T-cell (primary cell): ENCODE results near the gene GRIP1. TPM values are rescaled to one million over a fixed set of nuclear protein-coding genes. Genes with fewer than 3 reads are reported as not detected.
A peak's percentile ranks its signal among the peaks of the same experiment; 100 is the strongest.

Experiments
- ATAC-seq, 4 experiments: fragments of 200-7000 bp in 3 of 4; fragments of 150-1000 bp in 1 of 4; cut with Tn5 transposase; replicated peaks in 1 of 4; 1 replicate in 3 of 4; 2 replicates in 1 of 4; pipeline ENCODE4 v1.10.0; 2021; ENCODE audit warnings: moderate library complexity in 3 of 4, mild to moderate bottlenecking in 2 of 4, moderate number of reproducible peaks in 1 of 4
- CTCF ChIA-PET, 2 donors: fragments of 300-600 bp; sonication (Branson Sonifier 250); formaldehyde crosslinking; loops; one replicate each; lab custom pipeline; 2022; ENCODE audit warnings: antibody characterized with exemption in 2 of 2; lab: Charles Lee
- POLR2A ChIA-PET, 2 donors: fragments of 300-600 bp; sonication (Branson Sonifier 250); formaldehyde crosslinking; loops; one replicate each; lab custom pipeline; 2022; ENCODE audit warnings: antibody characterized with exemption in 2 of 2; lab: Charles Lee
- DNase-seq, 35 experiments: peaks; one replicate each; pipeline versions ENCODE4 v3.0.0 to v3.0.0-alpha.2; 2013 to 2023
- H3K27ac ChIP-seq: one replicate; pipeline ENCODE4 v1.5.1; 2013; ENCODE audit warnings: low read length
- H3K27me3 ChIP-seq, 2 experiments: replicated peaks in 1 of 2; 1 replicate in 1 of 2; 2 replicates in 1 of 2; pipeline versions ENCODE4 v1.6.1 to v1.7.0; 2013; ENCODE audit warnings: low read length in 1 of 2, mixed read lengths in 1 of 2; ENCODE audit not compliant: control insufficient read depth in 2 of 2, insufficient read depth in 2 of 2; ENCODE audit errors: extremely low read depth in 1 of 2
- H3K36me3 ChIP-seq, 2 donors: 1 replicate in 1 of 2; 2 replicates in 1 of 2; pipeline versions ENCODE4 v1.6.1 to v1.7.0; 2013; ENCODE audit warnings: low read length in 1 of 2; ENCODE audit not compliant: control insufficient read depth in 2 of 2, insufficient read depth in 1 of 2; ENCODE audit errors: extremely low read depth in 1 of 2
- H3K4me1 ChIP-seq, 2 experiments: 1 replicate in 1 of 2; 2 replicates in 1 of 2; pipeline versions ENCODE4 v1.6.1 to v1.7.0; 2013; ENCODE audit warnings: low read length in 2 of 2, mixed read lengths in 1 of 2; ENCODE audit not compliant: insufficient read depth in 2 of 2, control insufficient read depth in 1 of 2; ENCODE audit errors: extremely low read depth in 1 of 2
- H3K4me3 ChIP-seq, 2 donors: 1 replicate in 1 of 2; 2 replicates in 1 of 2; pipeline versions ENCODE4 v1.5.1 to v1.7.0; 2013; ENCODE audit warnings: mild to moderate bottlenecking in 2 of 2, low read length in 1 of 2, moderate library complexity in 1 of 2; ENCODE audit not compliant: control insufficient read depth in 1 of 2; ENCODE audit errors: extremely low read depth in 1 of 2
- H3K9me3 ChIP-seq: 2 replicates; pipeline ENCODE4 v1.7.0; 2013
- H3K27ac Mint-ChIP-seq, 2 donors: one replicate each; pipeline ENCODE4 v1.8.0; 2020 to 2021; ENCODE audit warnings: mild to moderate bottlenecking in 2 of 2, mixed read lengths in 2 of 2
- H3K27me3 Mint-ChIP-seq, 2 donors: one replicate each; pipeline ENCODE4 v1.8.0; 2021 to 2022; ENCODE audit warnings: mixed read lengths in 2 of 2
- H3K36me3 Mint-ChIP-seq: one replicate; pipeline ENCODE4 v1.8.0; 2021; ENCODE audit warnings: mixed read lengths
- H3K4me1 Mint-ChIP-seq, 3 donors: one replicate each; pipeline ENCODE4 v1.8.0; 2020 to 2022; ENCODE audit warnings: mixed read lengths in 3 of 3, mild to moderate bottlenecking in 1 of 3
- H3K4me3 Mint-ChIP-seq, 3 donors: one replicate each; pipeline ENCODE4 v1.8.0; 2020 to 2022; ENCODE audit warnings: mild to moderate bottlenecking in 3 of 3, mixed read lengths in 3 of 3, moderate library complexity in 3 of 3
- H3K9me3 Mint-ChIP-seq, 3 donors: one replicate each; pipeline ENCODE4 v1.8.0; 2020 to 2022; ENCODE audit warnings: mixed read lengths in 3 of 3
- WGBS: methylation state at CpG from one replicate; pipeline ENCODE4 v1.1.5; 2013; ENCODE audit warnings: missing lambda C conversion rate; ENCODE audit not compliant: insufficient coverage; 5-methylcytosine and 5-hydroxymethylcytosine counted together
- total RNA-seq, 35 experiments: library from RNA in 6 of 35; stranded (reverse) in 6 of 35; fragments of 120-200 nt in 1 of 35; gene quantifications; one replicate each; pipeline versions ENCODE4 v1.2.1 to v1.2.4 and lab custom pipeline; 2013 to 2026

The GRIP1 gene
- total RNA-seq, 5 donors from 2014 or later (not counting 1 experiment from before 2014, with no cell fraction given) = 3.0 to 7.3 (median 3.6) TPM

- Mint-ChIP-seq H3K36me3 (no peaks in the 10 kb centered on the region), H3K27ac (no peak overlapping the region), H3K4me3 (no peak overlapping the region), H3K4me1 (peaks cover 14 to 32% (median 23%) of the 10 kb centered on the region in 3 donors), H3K9me3 (no peaks in the 10 kb centered on the region), H3K27me3 (peaks cover 6 to 9% of the 10 kb centered on the region in 2 donors)
- H3K4me3 ChIP-seq = no peak overlapping the region
- H3K4me1 ChIP-seq = peaks cover 7 to 14% of the 10 kb centered on the region in 2 experiments
- no peaks in the 10 kb centered on the region for H3K27me3 ChIP-seq
- ATAC-seq = no peak
- no peaks in the 10 kb centered on the region for H3K36me3 ChIP-seq
- WGBS = 80% methylated on average over 2 of the region's 5 CpGs
- no peak overlapping the region for H3K27ac ChIP-seq
- no peak for DNase-seq
- no peaks in the 10 kb centered on the region for H3K9me3 ChIP-seq
- ChIA-PET CTCF (interaction anchor here (0.6 to 1.9 kb wide), 14 partner anchors 11 to 1397 kb away, joined by 3 to 12 read pairs (median 4); no protein-coding TSS in a partner anchor), POLR2A (interaction anchor here (0.5 kb wide), 2 partner anchors 144 to 505 kb away, joined by 5 to 6 read pairs; no protein-coding TSS in a partner anchor)
Measured at GRCh38 chr12:66694666-66695613, 16.1 kb upstream of the GRIP1 start.

GRCh38 chr12:66693901-66694513 lies 15.1 kb upstream of the GRIP1 start:
- Histone ChIP-seq H3K27ac (no peak overlapping the region), H3K9me3 (no peaks in the 10 kb centered on the region), H3K36me3 (no peaks in the 10 kb centered on the region), H3K4me1 (peaks cover 3 to 11% of the 10 kb centered on the region in 2 experiments), H3K27me3 (no peaks in the 10 kb centered on the region), H3K4me3 (no peak overlapping the region)
- peak in 14 of 35 experiments; percentile 5 to 75 (median 12) for DNase-seq
- peaks cover 0 to 2% of the 10 kb centered on the region in 2 donors for H3K27me3 Mint-ChIP-seq
- no peak overlapping the region for H3K4me3 Mint-ChIP-seq
- H3K27ac Mint-ChIP-seq = no peak overlapping the region
- POLR2A ChIA-PET = no interaction called here
- no peaks in the 10 kb centered on the region for H3K36me3 Mint-ChIP-seq
- no peaks in the 10 kb centered on the region for H3K9me3 Mint-ChIP-seq
- H3K4me1 Mint-ChIP-seq = peaks cover 14 to 24% (median 18%) of the 10 kb centered on the region in 3 donors
- ATAC-seq = peak; percentile 67 to 87 (median 76)
- WGBS = 0% methylated on average over 1 of the region's 1 CpG
- CTCF ChIA-PET = interaction anchor here (0.6 to 1.9 kb wide), 9 partner anchors 9 to 1392 kb away, joined by 3 to 5 read pairs (median 3); no protein-coding TSS in a partner anchor

- H3K9me3 Mint-ChIP-seq = no peaks in the 10 kb centered on the region
- H3K36me3 ChIP-seq = no peaks in the 10 kb centered on the region
- no CpG with 5 or more reads among the region's 4 CpGs for WGBS
- no peak overlapping the region for H3K4me3 ChIP-seq
- DNase-seq (no peak), ATAC-seq (no peak)
- no peak overlapping the region for H3K4me3 Mint-ChIP-seq
- no peaks in the 10 kb centered on the region for H3K9me3 ChIP-seq
- ChIA-PET POLR2A (no interaction called here), CTCF (interaction anchor here (0.6 to 1.6 kb wide), 9 partner anchors 8 to 1250 kb away, joined by 3 to 5 read pairs (median 3); no protein-coding TSS in a partner anchor)
- H3K4me1 ChIP-seq = peaks cover 0 to 1% of the 10 kb centered on the region in 2 experiments
- peaks cover 0 to 2% of the 10 kb centered on the region in 2 donors for H3K27me3 Mint-ChIP-seq
- no peak overlapping the region for H3K27ac Mint-ChIP-seq
- no peak overlapping the region for H3K27ac ChIP-seq
- no peaks in the 10 kb centered on the region for H3K27me3 ChIP-seq
- peaks cover 7 to 14% (median 9%) of the 10 kb centered on the region in 3 donors for H3K4me1 Mint-ChIP-seq
- no peaks in the 10 kb centered on the region for H3K36me3 Mint-ChIP-seq
Measured at GRCh38 chr12:66692986-66693385, 14.1 kb upstream of the GRIP1 start.

- Mint-ChIP-seq H3K4me3 (no peak overlapping the region), H3K36me3 (no peaks in the 10 kb centered on the region), H3K4me1 (peaks cover 0 to 6% (median under 1%) of the 10 kb centered on the region in 3 donors), H3K9me3 (no peaks in the 10 kb centered on the region), H3K27me3 (peaks cover 0 to 2% of the 10 kb centered on the region in 2 donors), H3K27ac (no peak overlapping the region)
- POLR2A ChIA-PET = interaction anchor here in 1 of 2 donors (1.1 kb wide), 1 partner anchor 9 kb away, joined by 4 read pairs; no protein-coding TSS in a partner anchor
- H3K27ac ChIP-seq = no peak overlapping the region
- CTCF ChIA-PET = interaction anchor here (0.5 to 1.8 kb wide), 9 partner anchors 8 to 1251 kb away, joined by 3 to 8 read pairs (median 3); no protein-coding TSS in a partner anchor
- ATAC-seq = no peak
- H3K4me3 ChIP-seq = no peak overlapping the region
- WGBS = no CpG with 5 or more reads among the region's 1 CpG
- no peaks in the 10 kb centered on the region for H3K4me1 ChIP-seq
- no peaks in the 10 kb centered on the region for H3K9me3 ChIP-seq
- no peaks in the 10 kb centered on the region for H3K27me3 ChIP-seq
- H3K36me3 ChIP-seq = no peaks in the 10 kb centered on the region
- DNase-seq = no peak
Measured at GRCh38 chr12:66692170-66692569, 13.3 kb upstream of the GRIP1 start.

GRCh38 chr12:66688846-66689439 lies 10.1 kb upstream of the GRIP1 start:
- H3K4me1 Mint-ChIP-seq = peaks cover 0 to 4% (median 0%) of the 10 kb centered on the region in 3 donors
- CTCF ChIA-PET = interaction anchor here (1.2 to 2.0 kb wide), 5 partner anchors 168 to 172 kb away, joined by 3 to 10 read pairs (median 5); no protein-coding TSS in a partner anchor
- POLR2A ChIA-PET = no interaction called here
- no peaks in the 10 kb centered on the region for H3K9me3 ChIP-seq
- H3K27me3 ChIP-seq = no peaks in the 10 kb centered on the region
- H3K9me3 Mint-ChIP-seq = no peaks in the 10 kb centered on the region
- no peak overlapping the region for H3K27ac ChIP-seq
- H3K27me3 Mint-ChIP-seq = peaks cover 2 to 4% of the 10 kb centered on the region in 2 donors
- no peaks in the 10 kb centered on the region for H3K36me3 ChIP-seq
- no peaks in the 10 kb centered on the region for H3K36me3 Mint-ChIP-seq
- no peaks in the 10 kb centered on the region for H3K4me1 ChIP-seq
- H3K4me3 ChIP-seq = no peak overlapping the region
- peak in 28 of 35 experiments; percentile 4 to 64 (median 15) for DNase-seq
- 67% methylated on average over 6 of the region's 8 CpGs for WGBS
- ATAC-seq = peak in 3 of 4 experiments; percentile 44 to 76 (median 55)
- no peak overlapping the region for H3K27ac Mint-ChIP-seq
- no peak overlapping the region for H3K4me3 Mint-ChIP-seq
